Calu3 (cell line): ENCODE measurements around the gene LAMTOR2. TPM values are rescaled to one million over a fixed set of nuclear protein-coding genes. Genes with fewer than 3 reads are reported as not detected.

Experiments
- BruUV-seq: library from RNA; stranded (reverse); fragments of 400-500 nt; replicated peaks from 2 replicates; lab custom pipeline; 2021; lab: Mats Ljungman, UMichigan
- CTCF ChIA-PET: fragments of 300-600 bp; sonication (Branson Sonifier 250); formaldehyde crosslinking; loops from one replicate; lab custom pipeline; 2022; ENCODE audit warnings: antibody characterized with exemption; lab: Charles Lee
- DNase-seq: peaks from one replicate; pipeline ENCODE4 v3.0.0; 2022
- H3K27ac Mint-ChIP-seq: one replicate; pipeline ENCODE4 v1.8.0; 2022; ENCODE audit warnings: mixed read lengths; ENCODE audit not compliant: unreplicated experiment
- H3K27me3 Mint-ChIP-seq: one replicate; pipeline ENCODE4 v1.8.0; 2022; ENCODE audit warnings: mixed read lengths; ENCODE audit not compliant: unreplicated experiment
- H3K36me3 Mint-ChIP-seq: one replicate; pipeline ENCODE4 v1.8.0; 2022; ENCODE audit warnings: mild to moderate bottlenecking, moderate library complexity, mixed read lengths; ENCODE audit not compliant: insufficient read depth, unreplicated experiment
- H3K4me1 Mint-ChIP-seq: one replicate; pipeline ENCODE4 v1.8.0; 2022; ENCODE audit warnings: mild to moderate bottlenecking, low read depth, mixed read lengths; ENCODE audit not compliant: unreplicated experiment
- H3K4me3 Mint-ChIP-seq: one replicate; pipeline ENCODE4 v1.8.0; 2022; ENCODE audit warnings: mild to moderate bottlenecking, low read depth, moderate library complexity, mixed read lengths; ENCODE audit not compliant: unreplicated experiment
- H3K9me3 Mint-ChIP-seq: one replicate; pipeline ENCODE4 v1.8.0; 2022; ENCODE audit warnings: low read depth, mixed read lengths; ENCODE audit not compliant: unreplicated experiment
- CTCF ChIP-seq: fragments of 200-600 bp; IDR thresholded peaks from one replicate; pipeline ENCODE4 v1.8.0; 2022; ENCODE audit warnings: antibody characterized with exemption; ENCODE audit not compliant: unreplicated experiment
- intact Hi-C: fragments of 100-400 bp; cut with micrococcal nuclease; formaldehyde crosslinking; loops from one replicate; pipeline ENCODE4 v1.10.0; 2022; ENCODE audit not compliant: unreplicated experiment
- total RNA-seq: library from RNA; stranded (reverse); gene quantifications from 2 replicates; pipeline ENCODE4 v1.2.3, GENCODE V29; 2022

The LAMTOR2 gene
- total RNA-seq, 1 experiment from 2014 or later, result 69.8 TPM

GRCh38 chr1:156056326-156056849 lies 1.8 kb downstream of the LAMTOR2 start:
- TF ChIP-seq CTCF, result no peak

DNA sequence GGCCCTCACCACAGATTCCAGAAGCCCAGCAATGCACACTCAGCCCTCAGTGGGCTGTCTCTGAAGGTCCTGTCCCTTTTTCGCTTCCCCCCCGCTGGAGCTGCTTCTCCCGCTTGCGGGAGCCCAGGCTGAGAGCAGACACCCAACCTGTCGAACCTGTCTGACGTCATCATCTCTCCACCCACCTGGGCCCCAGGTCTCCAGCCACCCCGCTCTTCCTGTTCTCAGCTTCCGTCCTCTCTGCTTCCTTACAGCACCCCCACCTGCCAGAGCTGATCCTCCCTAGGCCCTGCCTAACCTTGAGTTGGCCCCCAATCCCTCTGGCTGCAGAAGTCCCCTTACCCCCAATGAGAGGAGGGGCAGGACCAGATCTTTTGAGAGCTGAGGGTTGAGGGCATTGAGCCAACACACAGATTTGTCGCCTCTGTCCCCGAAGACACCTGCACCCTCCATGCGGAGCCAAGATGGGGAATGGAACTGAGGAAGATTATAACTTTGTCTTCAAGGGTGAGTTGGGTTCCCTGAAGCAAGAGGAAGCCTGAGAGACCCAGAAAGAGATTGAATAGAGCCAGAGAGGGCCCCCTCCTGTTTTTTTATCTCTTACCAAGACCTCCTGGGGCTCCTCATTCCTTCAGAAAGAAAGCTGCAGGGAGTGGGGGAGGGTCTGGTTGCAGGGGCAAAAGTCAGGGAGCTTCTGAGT lies 6.5 kb downstream of the LAMTOR2 start, which contains the start of gene RAB25:
TSS of gene RAB25 (plus strand) at position 224 of the 700 bp plus-strand sequence. CDS start at position 465, 241 bp downstream.
- CTCF ChIA-PET, result interaction anchor here (0.6 to 1.5 kb wide), 5 partner anchors 22 to 123 kb away, joined by 3 to 6 read pairs (median 3); no protein-coding TSS in a partner anchor
- DNase-seq, result peak; percentile 95
- H3K9me3 Mint-ChIP-seq, result no peaks in the 10 kb centered on the region
- peak within 1 kb of the TSS; percentile 98 for H3K27ac Mint-ChIP-seq
- TSS peak; percentile 72 for BruUV-seq
- intact Hi-C loops, result loop anchor here (5.0 kb wide), 1 partner anchor 39 kb away; the partner anchor contains the start of gene SSR2
- H3K36me3 Mint-ChIP-seq, result peaks cover 73% of the 10 kb centered on the region
- TF ChIP-seq CTCF, result no peak
- H3K4me1 Mint-ChIP-seq, result peaks cover 47% of the 10 kb centered on the region
- H3K27me3 Mint-ChIP-seq, result no peaks in the 10 kb centered on the region
- H3K4me3 Mint-ChIP-seq, result peak within 1 kb of the TSS; percentile 96

More at GRCh38 chr1:156056326-156056849, 1.8 kb downstream of the LAMTOR2 start:
- Mint-ChIP-seq H3K27me3 (no peaks in the 10 kb centered on the region), H3K4me1 (peaks cover 38% of the 10 kb centered on the region), H3K27ac (no peak overlapping the region), H3K4me3 (no peak overlapping the region), H3K36me3 (peaks cover 70% of the 10 kb centered on the region), H3K9me3 (no peaks in the 10 kb centered on the region)
- no peak for DNase-seq
- BruUV-seq, result no TSS peak
- CTCF ChIA-PET, result no interaction called here
- intact Hi-C loops, result no loop called here

- Mint-ChIP-seq H3K27ac (peak overlapping the region; percentile 98), H3K4me3 (peak overlapping the region; percentile 96), H3K27me3 (no peaks in the 10 kb centered on the region), H3K9me3 (no peaks in the 10 kb centered on the region), H3K36me3 (peaks cover 79% of the 10 kb centered on the region), H3K4me1 (peaks cover 41% of the 10 kb centered on the region)
- DNase-seq, result peak; percentile 31
- BruUV-seq, result no TSS peak
- intact Hi-C loops, result loop anchor here (5.0 kb wide), 1 partner anchor 40 kb away; the partner anchor contains the start of gene SSR2
- CTCF ChIA-PET, result interaction anchor here (0.5 to 1.2 kb wide), 5 partner anchors 9 to 963 kb away, joined by 3 to 9 read pairs (median 4); partner anchors contain the start of gene UBQLN4
- no peak for TF ChIP-seq CTCF
These were observed 7.6 kb downstream of the LAMTOR2 start for GRCh38 chr1:156062189-156062588.

- no peak for TF ChIP-seq CTCF
- Mint-ChIP-seq H3K4me1 (peaks cover 41% of the 10 kb centered on the region), H3K27me3 (no peaks in the 10 kb centered on the region), H3K9me3 (no peaks in the 10 kb centered on the region), H3K4me3 (no peak overlapping the region), H3K36me3 (peaks cover 91% of the 10 kb centered on the region), H3K27ac (no peak overlapping the region)
- DNase-seq, result no peak
- CTCF ChIA-PET, result no interaction called here
- no TSS peak for BruUV-seq
- intact Hi-C loops, result loop anchor here (5.0 kb wide), 1 partner anchor 42 kb away; the partner anchor contains the start of gene SSR2
These were observed 9.4 kb downstream of the LAMTOR2 start for GRCh38 chr1:156063997-156064285.
